Activated CD8-positive, alpha-beta T cell treated with anti-CD3 and anti-CD28 coated beads, Interleukin-2, amount 10 ng/mL, durations not matched to agents 7 days and 5 days (primary cell): Measurements from ENCODE around the gene WDR48. TPM values are rescaled to one million over a fixed set of nuclear protein-coding genes. Genes with fewer than 3 reads are reported as not detected.

Experiments used
- ATAC-seq: fragments of 150-1000 bp; cut with Tn5 transposase; one replicate; pipeline ENCODE4 v1.10.0; 2021; ENCODE audit warnings: moderate library complexity
- CTCF ChIA-PET: fragments of 350-600 bp; sonication (Branson Sonifier 250); formaldehyde crosslinking; loops from one replicate; lab custom pipeline; 2021; ENCODE audit warnings: antibody characterized with exemption; lab: Charles Lee
- POLR2A ChIA-PET: fragments of 350-600 bp; sonication (Branson Sonifier 250); formaldehyde crosslinking; loops from one replicate; lab custom pipeline; 2021; ENCODE audit warnings: antibody characterized with exemption; lab: Charles Lee
- DNase-seq: peaks from one replicate; pipeline ENCODE4 v3.0.0-alpha.2; 2020
- H3K27ac Mint-ChIP-seq: one replicate; pipeline ENCODE4 v1.8.0; 2021; ENCODE audit warnings: mild to moderate bottlenecking, mixed read lengths
- H3K27me3 Mint-ChIP-seq: one replicate; pipeline ENCODE4 v1.8.0; 2021; ENCODE audit warnings: low read depth, mixed read lengths
- H3K36me3 Mint-ChIP-seq: one replicate; pipeline ENCODE4 v1.8.0; 2021; ENCODE audit warnings: low read depth, mixed read lengths
- H3K4me1 Mint-ChIP-seq: one replicate; pipeline ENCODE4 v1.8.0; 2021; ENCODE audit warnings: low read depth, mixed read lengths
- H3K4me3 Mint-ChIP-seq: one replicate; pipeline ENCODE4 v1.8.0; 2021; ENCODE audit warnings: mild to moderate bottlenecking, mixed read lengths
- H3K9me3 Mint-ChIP-seq: one replicate; pipeline ENCODE4 v1.8.0; 2022; ENCODE audit warnings: mixed read lengths; ENCODE audit not compliant: insufficient read depth
- total RNA-seq, 2 experiments: library from RNA; stranded (reverse); gene quantifications; one replicate each; pipeline ENCODE4 v1.2.3, GENCODE V29; 2021

Gene WDR48
- total RNA-seq, 2 experiments from 2014 or later: 19.7 to 22.5 TPM

GRCh38 chr3:39125841-39126500 lies 74.2 kb downstream of the WDR48 start:
- Mint-ChIP-seq H3K27me3 (peaks cover 24% of the 10 kb centered on the region), H3K4me1 (peaks cover 24% of the 10 kb centered on the region), H3K4me3 (no peak overlapping the region), H3K9me3 (no peaks in the 10 kb centered on the region), H3K27ac (no peak overlapping the region), H3K36me3 (no peaks in the 10 kb centered on the region)
- ATAC-seq (no peak), DNase-seq (no peak)
- CTCF ChIA-PET: interaction anchor here (0.9 to 13.3 kb wide), 13 partner anchors 8 to 252 kb away, joined by 3 to 148 read pairs (median 6); partner anchors contain the start of gene CX3CR1
- POLR2A ChIA-PET: interaction anchor here (0.6 to 1.3 kb wide), 4 partner anchors 52 to 282 kb away, joined by 3 to 4 read pairs (median 3); no protein-coding TSS in a partner anchor

- POLR2A ChIA-PET: interaction anchor here (0.7 to 1.3 kb wide), 4 partner anchors 11 to 281 kb away, joined by 3 to 4 read pairs (median 3); no protein-coding TSS in a partner anchor
- Mint-ChIP-seq H3K36me3 (no peaks in the 10 kb centered on the region), H3K27me3 (peaks cover 21% of the 10 kb centered on the region), H3K27ac (no peak overlapping the region), H3K4me3 (no peak overlapping the region), H3K4me1 (peaks cover 28% of the 10 kb centered on the region), H3K9me3 (no peaks in the 10 kb centered on the region)
- DNase-seq (peak; percentile 52), ATAC-seq (peak; percentile 41)
- CTCF ChIA-PET: interaction anchor here (0.6 to 13.3 kb wide), 18 partner anchors 9 to 251 kb away, joined by 3 to 148 read pairs (median 4); partner anchors contain the start of gene CX3CR1
Observed at GRCh38 chr3:39126532-39127071, 74.8 kb downstream of the WDR48 start.

- ATAC-seq (peak; percentile 25), DNase-seq (no peak)
- H3K27ac Mint-ChIP-seq: peak overlapping the region; percentile 63
- POLR2A ChIA-PET: interaction anchor here (0.8 to 1.4 kb wide), 5 partner anchors 9 to 161 kb away, joined by 3 to 5 read pairs (median 4); no protein-coding TSS in a partner anchor
- CTCF ChIA-PET: interaction anchor here (0.6 to 13.3 kb wide), 21 partner anchors 10 to 234 kb away, joined by 3 to 148 read pairs (median 4); partner anchors contain the start of gene CX3CR1
- H3K36me3 Mint-ChIP-seq: no peaks in the 10 kb centered on the region
- H3K9me3 Mint-ChIP-seq: no peaks in the 10 kb centered on the region
- peaks cover 15% of the 10 kb centered on the region for H3K27me3 Mint-ChIP-seq
- H3K4me1 Mint-ChIP-seq: peaks cover 28% of the 10 kb centered on the region
- peak overlapping the region; percentile 4 for H3K4me3 Mint-ChIP-seq
Observed at GRCh38 chr3:39127269-39127907, 75.6 kb downstream of the WDR48 start.

- CTCF ChIA-PET: interaction anchor here (0.8 to 13.3 kb wide), 12 partner anchors 13 to 163 kb away, joined by 3 to 148 read pairs (median 6); no protein-coding TSS in a partner anchor
Observed at GRCh38 chr3:39127908-39128304, 76.1 kb downstream of the WDR48 start.

GRCh38 chr3:39128951-39129350 lies 77.1 kb downstream of the WDR48 start:
- ChIA-PET CTCF (interaction anchor here (1.3 to 13.3 kb wide), 3 partner anchors 17 to 162 kb away, joined by 4 to 148 read pairs (median 5); no protein-coding TSS in a partner anchor), POLR2A (interaction anchor here (1.4 kb wide), 1 partner anchor 11 kb away, joined by 5 read pairs; no protein-coding TSS in a partner anchor)
- ATAC-seq (no peak), DNase-seq (no peak)
- Mint-ChIP-seq H3K4me3 (no peak overlapping the region), H3K36me3 (no peaks in the 10 kb centered on the region), H3K27ac (no peak overlapping the region), H3K27me3 (peaks cover 5% of the 10 kb centered on the region), H3K9me3 (no peaks in the 10 kb centered on the region), H3K4me1 (peaks cover 28% of the 10 kb centered on the region)

More at GRCh38 chr3:39127908-39128304, 76.1 kb downstream of the WDR48 start:
- Mint-ChIP-seq H3K9me3 (no peaks in the 10 kb centered on the region), H3K4me1 (peaks cover 28% of the 10 kb centered on the region), H3K4me3 (peak overlapping the region; percentile 4), H3K27ac (peak overlapping the region; percentile 63), H3K27me3 (peaks cover 10% of the 10 kb centered on the region), H3K36me3 (no peaks in the 10 kb centered on the region)
- POLR2A ChIA-PET: interaction anchor here (0.8 to 1.4 kb wide), 4 partner anchors 10 to 19 kb away, joined by 3 to 5 read pairs (median 4); no protein-coding TSS in a partner anchor
- DNase-seq: no peak
- ATAC-seq: peak; percentile 83

- peaks cover 2% of the 10 kb centered on the region for H3K27me3 Mint-ChIP-seq
- peaks cover 28% of the 10 kb centered on the region for H3K4me1 Mint-ChIP-seq
- no peak for ATAC-seq
- no peak for DNase-seq
- ChIA-PET POLR2A (interaction anchor here (2.0 kb wide), 1 partner anchor 18 kb away, joined by 6 read pairs; no protein-coding TSS in a partner anchor), CTCF (interaction anchor here (13.3 kb wide), 1 partner anchor 160 kb away, joined by 148 read pairs; no protein-coding TSS in a partner anchor)
- H3K36me3 Mint-ChIP-seq: no peaks in the 10 kb centered on the region
- no peaks in the 10 kb centered on the region for H3K9me3 Mint-ChIP-seq
- H3K4me3 Mint-ChIP-seq: no peak overlapping the region
- H3K27ac Mint-ChIP-seq: no peak overlapping the region
Observed at GRCh38 chr3:39130026-39130425, 78.2 kb downstream of the WDR48 start.

- no peak for ATAC-seq
- ChIA-PET CTCF (interaction anchor here (0.6 to 13.3 kb wide), 3 partner anchors 59 to 315 kb away, joined by 3 to 148 read pairs (median 6); no protein-coding TSS in a partner anchor), POLR2A (interaction anchor here (1.2 to 2.0 kb wide), 2 partner anchors 17 to 42 kb away, joined by 4 to 6 read pairs; no protein-coding TSS in a partner anchor)
- Mint-ChIP-seq H3K9me3 (no peaks in the 10 kb centered on the region), H3K4me1 (peaks cover 28% of the 10 kb centered on the region), H3K27ac (peak overlapping the region; percentile 47), H3K36me3 (no peaks in the 10 kb centered on the region), H3K4me3 (no peak overlapping the region), H3K27me3 (peaks cover 2% of the 10 kb centered on the region)
- no peak for DNase-seq
Observed at GRCh38 chr3:39130693-39131265, 79.0 kb downstream of the WDR48 start.

GRCh38 chr3:39132096-39133092 lies 80.6 kb downstream of the WDR48 start:
- peaks cover 2% of the 10 kb centered on the region for H3K27me3 Mint-ChIP-seq
- H3K27ac Mint-ChIP-seq: no peak overlapping the region
- peaks cover 21% of the 10 kb centered on the region for H3K4me1 Mint-ChIP-seq
- no peaks in the 10 kb centered on the region for H3K36me3 Mint-ChIP-seq
- CTCF ChIA-PET: interaction anchor here (2.0 to 13.3 kb wide), 2 partner anchors 57 to 158 kb away, joined by 6 to 148 read pairs; no protein-coding TSS in a partner anchor
- POLR2A ChIA-PET: no interaction called here
- no peak for DNase-seq
- no peaks in the 10 kb centered on the region for H3K9me3 Mint-ChIP-seq
- H3K4me3 Mint-ChIP-seq: no peak overlapping the region
- ATAC-seq: no peak

- H3K9me3 Mint-ChIP-seq: no peaks in the 10 kb centered on the region
- ChIA-PET POLR2A (no interaction called here), CTCF (interaction anchor here (13.3 kb wide), 1 partner anchor 157 kb away, joined by 148 read pairs; no protein-coding TSS in a partner anchor)
- H3K4me1 Mint-ChIP-seq: peaks cover 14% of the 10 kb centered on the region
- no peaks in the 10 kb centered on the region for H3K36me3 Mint-ChIP-seq
- DNase-seq (no peak), ATAC-seq (no peak)
- H3K4me3 Mint-ChIP-seq: no peak overlapping the region
- no peak overlapping the region for H3K27ac Mint-ChIP-seq
- H3K27me3 Mint-ChIP-seq: peaks cover 2% of the 10 kb centered on the region
Observed at GRCh38 chr3:39133093-39133490, 81.3 kb downstream of the WDR48 start.

GRCh38 chr3:39133822-39134221 lies 82.0 kb downstream of the WDR48 start:
- POLR2A ChIA-PET: no interaction called here
- Mint-ChIP-seq H3K9me3 (no peaks in the 10 kb centered on the region), H3K36me3 (no peaks in the 10 kb centered on the region), H3K4me1 (peaks cover 8% of the 10 kb centered on the region), H3K4me3 (no peak overlapping the region), H3K27ac (no peak overlapping the region), H3K27me3 (peaks cover 2% of the 10 kb centered on the region)
- DNase-seq: no peak
- no peak for ATAC-seq
- CTCF ChIA-PET: interaction anchor here (13.3 kb wide), 1 partner anchor 157 kb away, joined by 148 read pairs; no protein-coding TSS in a partner anchor
